Esophagus squamous epithelium (tissue), 4 donors: ENCODE data around the gene CEP112.

Experiments
- CTCF ChIP-seq, 6 experiments: fragments of 450-650 bp in 4 of 6; fragments of 200-600 bp in 2 of 6; sonication (generic) in 2 of 6; IDR thresholded peaks; one replicate each; pipeline ENCODE4 v1.5.1; 2016 to 2019; ENCODE audit warnings: antibody characterized with exemption in 6 of 6, mild to moderate bottlenecking in 4 of 6, moderate library complexity in 4 of 6
- POLR2A ChIP-seq, 4 donors: fragments of 450-650 bp; IDR thresholded peaks; one replicate each; pipeline ENCODE4 v1.6.1; 2017; ENCODE audit warnings: antibody characterized with exemption in 4 of 4, mild to moderate bottlenecking in 4 of 4, moderate library complexity in 3 of 4

GRCh38 chr17:66220079-66220835 lies 28.3 kb upstream of the CEP112 start:
- TF ChIP-seq CTCF (IDR thresholded peaks at IDR 0.05): no peak
- no peak for TF ChIP-seq POLR2A (IDR thresholded peaks at IDR 0.05)
